Right lobe of liver (tissue), 6 donors: ENCODE data around the gene XRCC4. TPM values are rescaled to one million over a fixed set of nuclear protein-coding genes. Genes with fewer than 3 reads are reported as not detected.

Experiments
- ATAC-seq, 4 donors: fragments of 200-7000 bp; cut with Tn5 transposase; one replicate each; pipeline ENCODE4 v1.9.1; 2020; ENCODE audit warnings: mild to moderate bottlenecking in 4 of 4, moderate library complexity in 4 of 4
- DNase-seq, 3 donors: peaks; one replicate each; pipeline ENCODE4 v3.0.0-alpha.2; 2020
- H3K27ac ChIP-seq, 3 donors: fragments of 200-600 bp; one replicate each; pipeline ENCODE4 v1.8.0; 2022
- H3K27me3 ChIP-seq, 2 donors: fragments of 200-600 bp; one replicate each; pipeline ENCODE4 v1.8.0; 2022
- H3K36me3 ChIP-seq, 4 donors: fragments of 200-600 bp; sonication (generic) in 1 of 4; one replicate each; pipeline versions ENCODE4 v1.5.1 to v1.8.0; 2017 to 2022; ENCODE audit warnings: control low read depth in 1 of 4
- H3K4me1 ChIP-seq, 4 donors: fragments of 200-600 bp; sonication (generic) in 1 of 4; one replicate each; pipeline versions ENCODE4 v1.5.1 to v1.8.0; 2017 to 2022; ENCODE audit warnings: control low read depth in 1 of 4
- H3K4me3 ChIP-seq, 3 donors: fragments of 200-600 bp; one replicate each; pipeline ENCODE4 v1.8.0; 2022
- H3K9me3 ChIP-seq, 4 donors: fragments of 200-600 bp; sonication (generic) in 1 of 4; one replicate each; pipeline versions ENCODE4 v1.5.1 to v1.8.0; 2017 to 2022; ENCODE audit warnings: control low read depth in 1 of 4
- CTCF ChIP-seq, 4 donors: fragments of 200-600 bp in 3 of 4; fragments of 450-650 bp in 1 of 4; IDR thresholded peaks; one replicate each; pipeline versions ENCODE4 v1.5.1 to v1.8.0; 2016 to 2022; ENCODE audit warnings: antibody characterized with exemption in 4 of 4, mild to moderate bottlenecking in 2 of 4
- POLR2A ChIP-seq: fragments of 450-650 bp; IDR thresholded peaks from one replicate; pipeline ENCODE4 v1.6.1; 2017; ENCODE audit warnings: antibody characterized with exemption, mild to moderate bottlenecking
- WGBS: methylation state at CpG from one replicate; pipeline ENCODE4 v1.1.6; 2018; ENCODE audit warnings: low coverage, low lambda C conversion rate; ENCODE audit not compliant: insufficient coverage; ENCODE audit errors: missing lambda C conversion rate; 5-methylcytosine and 5-hydroxymethylcytosine counted together
- intact Hi-C, 2 donors: fragments of 100-400 bp; cut with DNase I; formaldehyde crosslinking; loops; one replicate each; pipeline versions ENCODE4 v1.11.2 to v1.14.1; 2022
- total RNA-seq, 6 experiments: library from RNA; depleted of rRNA in 2 of 6; stranded (reverse); fragments of >200 nt in 2 of 6; fragmentation: NEBNext Ultra II Directional in 3 of 6; extraction: Animal tissue kit (Norgen Biotek cat#: 25700) in 3 of 6; gene quantifications; one replicate each; pipeline versions ENCODE4 v1.1.0 to v1.2.4, GENCODE V29; 2016 to 2023
- donor health status: DM: no; HTN: yes; CAD: no.
- donor health status: DM: no; HTN: no; CAD: no.
- donor health status: DM: no; HTN: no; CAD: no.
- donor health status: DM: no; HTN: yes; CAD: no.
- donor health status: DM: no; HTN: yes; CAD: no.

The XRCC4 gene
- total RNA-seq, 6 experiments from 2014 or later: 1.6 to 4.8 (median 2.5) TPM

- no peak for TF ChIP-seq POLR2A
- TF ChIP-seq CTCF (IDR thresholded peaks at IDR 0.05): no peak
- intact Hi-C loops: no loop called here
- ATAC-seq (no peak), DNase-seq (no peak)
- Histone ChIP-seq H3K4me3 (no peak overlapping the region), H3K27me3 (no peaks in the 10 kb centered on the region), H3K36me3 (no peaks in the 10 kb centered on the region), H3K9me3 (no peaks in the 10 kb centered on the region), H3K27ac (no peak overlapping the region), H3K4me1 (no peaks in the 10 kb centered on the region)
- WGBS: 92% methylated on average over 3 of the region's 3 CpGs
These were observed 30.5 kb downstream of the XRCC4 start for GRCh38 chr5:83107692-83108420.

- no peaks in the 10 kb centered on the region for H3K36me3 ChIP-seq
- no peak for DNase-seq
- no peak for ATAC-seq
- H3K27me3 ChIP-seq: no peaks in the 10 kb centered on the region
- H3K27ac ChIP-seq: no peak overlapping the region
- 47% methylated on average over 1 of the region's 1 CpG for WGBS
- H3K4me3 ChIP-seq: no peak overlapping the region
- TF ChIP-seq POLR2A: no peak
- no peak for TF ChIP-seq CTCF (IDR thresholded peaks at IDR 0.05)
- intact Hi-C loops: no loop called here
- no peaks in the 10 kb centered on the region for H3K9me3 ChIP-seq
- H3K4me1 ChIP-seq: no peaks in the 10 kb centered on the region
These were observed 32.0 kb downstream of the XRCC4 start for GRCh38 chr5:83109380-83109779.

- Histone ChIP-seq H3K4me3 (no peak overlapping the region), H3K4me1 (no peaks in the 10 kb centered on the region), H3K9me3 (no peaks in the 10 kb centered on the region), H3K36me3 (no peaks in the 10 kb centered on the region), H3K27ac (no peak overlapping the region), H3K27me3 (no peaks in the 10 kb centered on the region)
- WGBS: 77% methylated on average over 1 of the region's 1 CpG
- TF ChIP-seq CTCF (IDR thresholded peaks at IDR 0.05) (no peak), POLR2A (no peak)
- ATAC-seq: no peak
- intact Hi-C loops: no loop called here
- no peak for DNase-seq
These were observed 38.5 kb downstream of the XRCC4 start for GRCh38 chr5:83115816-83116215.

GRCh38 chr5:83118471-83118870 is 41.1 kb downstream of the XRCC4 start:
- WGBS: 67% methylated on average over 1 of the region's 1 CpG
- no peak overlapping the region for H3K27ac ChIP-seq
- H3K9me3 ChIP-seq: no peaks in the 10 kb centered on the region
- no peak for ATAC-seq
- H3K4me1 ChIP-seq: no peaks in the 10 kb centered on the region
- H3K36me3 ChIP-seq: no peaks in the 10 kb centered on the region
- H3K4me3 ChIP-seq: no peak overlapping the region
- no peaks in the 10 kb centered on the region for H3K27me3 ChIP-seq
- intact Hi-C loops: no loop called here
- no peak for DNase-seq
- TF ChIP-seq POLR2A (no peak), CTCF (IDR thresholded peaks at IDR 0.05) (no peak)
